GM12875 (cell line): ENCODE measurements around the gene LONP2.

Experiments used
- H3K4me3 ChIP-seq: one replicate; pipeline ENCODE4 v1.5.1; 2011; ENCODE audit warnings: low read depth, low read length, control low read depth
- TF ChIP-seq, protein P1 (sequence below): IDR thresholded peaks from 2 replicates; pipeline ENCODE4 v1.5.1; 2011; ENCODE audit warnings: low read depth, mild to moderate bottlenecking, control low read depth, inconsistent platforms, low read length, moderate library complexity, borderline replicate concordance; ENCODE audit not compliant: insufficient read depth

Gene LONP2

DNA sequence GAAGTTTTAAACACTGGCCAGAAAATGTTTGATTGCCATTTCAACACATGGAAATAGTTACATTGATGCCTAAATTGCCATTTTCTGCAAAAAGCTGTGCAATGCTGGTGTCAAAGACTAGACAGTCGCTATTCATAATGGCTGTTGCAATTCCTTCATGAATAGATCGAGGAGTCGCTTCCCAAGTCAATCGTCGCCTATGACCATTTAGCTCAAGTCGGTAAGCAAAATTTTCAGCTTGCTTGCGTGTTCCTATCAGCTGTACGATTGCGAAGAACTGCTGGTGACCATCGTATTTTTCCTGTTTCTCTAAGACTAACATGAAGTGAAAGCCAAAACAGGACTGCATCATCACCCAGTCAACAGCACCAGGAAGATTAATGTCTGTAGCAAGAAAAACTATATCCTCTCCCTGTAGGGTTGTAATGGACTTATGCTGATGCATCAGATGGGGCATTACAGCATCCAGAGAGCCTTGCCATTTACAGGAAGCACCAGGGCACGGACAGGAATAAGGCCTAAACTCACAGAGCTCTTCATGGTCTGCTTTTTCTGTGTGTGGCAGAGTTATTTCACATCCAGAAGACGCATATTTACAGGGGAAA is 117.5 kb downstream of the LONP2 start:
- H3K4me3 ChIP-seq, result no peak overlapping the region
- TF ChIP-seq, protein P1, sequence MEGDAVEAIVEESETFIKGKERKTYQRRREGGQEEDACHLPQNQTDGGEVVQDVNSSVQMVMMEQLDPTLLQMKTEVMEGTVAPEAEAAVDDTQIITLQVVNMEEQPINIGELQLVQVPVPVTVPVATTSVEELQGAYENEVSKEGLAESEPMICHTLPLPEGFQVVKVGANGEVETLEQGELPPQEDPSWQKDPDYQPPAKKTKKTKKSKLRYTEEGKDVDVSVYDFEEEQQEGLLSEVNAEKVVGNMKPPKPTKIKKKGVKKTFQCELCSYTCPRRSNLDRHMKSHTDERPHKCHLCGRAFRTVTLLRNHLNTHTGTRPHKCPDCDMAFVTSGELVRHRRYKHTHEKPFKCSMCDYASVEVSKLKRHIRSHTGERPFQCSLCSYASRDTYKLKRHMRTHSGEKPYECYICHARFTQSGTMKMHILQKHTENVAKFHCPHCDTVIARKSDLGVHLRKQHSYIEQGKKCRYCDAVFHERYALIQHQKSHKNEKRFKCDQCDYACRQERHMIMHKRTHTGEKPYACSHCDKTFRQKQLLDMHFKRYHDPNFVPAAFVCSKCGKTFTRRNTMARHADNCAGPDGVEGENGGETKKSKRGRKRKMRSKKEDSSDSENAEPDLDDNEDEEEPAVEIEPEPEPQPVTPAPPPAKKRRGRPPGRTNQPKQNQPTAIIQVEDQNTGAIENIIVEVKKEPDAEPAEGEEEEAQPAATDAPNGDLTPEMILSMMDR, result no peak

DNA sequence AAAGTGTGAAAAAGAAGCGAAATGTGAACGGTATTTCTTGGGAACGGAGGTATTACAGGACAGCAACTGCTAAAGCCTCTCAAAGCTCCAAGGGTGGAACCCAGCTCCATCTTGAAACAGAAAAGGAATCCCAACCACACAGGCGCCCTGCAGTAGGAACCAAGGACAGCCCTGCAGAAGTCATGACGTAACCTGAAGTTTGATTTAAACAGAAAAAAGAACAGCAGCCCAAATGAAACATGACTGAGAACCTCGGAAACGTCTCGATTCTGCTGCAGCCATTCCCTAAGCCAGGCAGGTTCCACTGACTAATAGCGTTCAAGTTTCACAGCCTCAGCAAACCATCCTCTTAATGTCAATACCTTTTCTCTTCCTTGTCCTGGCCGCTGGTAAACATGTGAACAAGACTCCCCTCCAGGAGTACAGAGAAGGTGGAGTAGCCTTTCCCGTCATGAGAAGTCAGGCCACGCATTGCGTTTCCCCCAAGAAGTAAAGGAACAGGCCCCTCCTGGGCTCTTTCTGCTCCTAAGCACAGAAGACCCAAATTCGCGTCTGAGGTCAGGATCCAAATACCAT is 121.0 kb downstream of the LONP2 start:
- TF ChIP-seq, protein P1, result no peak

DNA sequence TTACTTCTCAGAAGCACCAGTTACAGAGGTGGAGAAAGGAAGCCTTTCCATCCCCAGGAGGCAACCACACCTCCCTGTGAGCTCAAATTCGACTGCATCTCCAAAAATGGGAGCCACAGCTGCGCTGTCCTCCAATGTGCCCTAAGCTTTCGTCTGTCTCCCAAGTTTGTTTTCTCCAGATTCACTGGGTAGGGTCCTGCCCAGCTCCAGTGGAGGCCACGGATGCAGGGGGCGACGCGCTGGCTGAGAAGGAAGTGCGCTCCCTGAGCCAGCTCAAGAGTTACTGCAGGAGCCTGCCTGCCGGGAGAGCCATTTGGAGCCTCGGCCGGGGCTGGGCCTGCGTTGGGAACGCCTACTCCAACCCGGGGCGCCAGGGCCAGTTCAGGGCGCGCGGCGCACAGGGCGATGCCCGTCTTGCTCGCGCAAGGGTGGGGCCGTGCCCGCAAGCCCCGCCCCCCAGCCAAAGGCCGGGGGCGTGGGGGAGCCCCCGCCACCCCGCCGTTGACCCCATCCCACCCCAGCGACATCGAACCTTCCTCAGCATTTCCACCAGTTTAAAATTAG is 121.6 kb downstream of the LONP2 start:
- TF ChIP-seq, protein P1, result no peak
- H3K4me3 ChIP-seq, result peak overlapping the region; percentile 43

More for the DNA sequence above, 121.0 kb downstream of the LONP2 start:
- peak overlapping the region; percentile 43 for H3K4me3 ChIP-seq

DNA sequence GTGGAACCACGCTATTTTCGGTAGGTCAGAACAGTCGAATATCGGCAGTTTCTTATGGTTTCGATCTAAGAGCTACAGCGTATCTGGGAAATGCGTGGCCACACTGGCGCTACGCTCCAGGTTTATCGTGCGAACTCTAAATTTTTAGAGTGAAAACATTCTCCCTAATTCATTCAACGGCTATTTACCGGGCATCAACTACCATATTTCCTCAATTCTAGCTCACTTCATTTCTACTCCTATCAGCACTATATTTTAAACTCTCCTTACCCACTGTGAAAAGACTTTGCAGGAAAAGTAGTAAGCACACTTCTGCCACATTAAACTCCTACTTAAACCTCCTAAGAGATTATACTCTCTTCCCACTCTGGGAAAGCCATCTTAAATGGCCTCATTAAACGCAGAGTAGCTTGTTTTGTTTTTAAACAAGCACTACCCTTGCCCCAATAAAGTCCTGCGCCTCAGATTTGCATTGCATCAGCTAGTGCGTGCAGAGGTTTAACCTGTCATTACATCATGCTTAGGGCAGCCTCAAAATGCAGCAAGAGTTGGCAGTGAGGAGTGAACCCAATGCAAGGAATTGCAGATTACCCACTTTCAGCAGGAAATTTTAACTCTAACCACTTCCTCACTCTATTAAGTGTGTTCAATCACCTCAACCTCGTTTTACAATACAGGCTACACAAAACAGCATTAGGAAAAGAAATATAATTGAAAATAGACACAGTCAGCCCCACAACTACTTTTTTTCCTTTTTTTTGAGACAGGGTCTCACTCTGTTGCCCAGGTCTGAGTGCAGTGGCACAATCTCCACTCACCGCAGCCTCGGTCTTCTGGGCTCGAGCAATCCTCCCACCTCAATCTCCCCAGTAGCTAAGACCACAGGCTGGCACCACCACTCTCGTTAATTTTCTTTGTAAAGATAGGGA is 122.3 kb downstream of the LONP2 start:
- peak overlapping the region; percentile 43 for H3K4me3 ChIP-seq
- TF ChIP-seq, protein P1, result no peak

DNA sequence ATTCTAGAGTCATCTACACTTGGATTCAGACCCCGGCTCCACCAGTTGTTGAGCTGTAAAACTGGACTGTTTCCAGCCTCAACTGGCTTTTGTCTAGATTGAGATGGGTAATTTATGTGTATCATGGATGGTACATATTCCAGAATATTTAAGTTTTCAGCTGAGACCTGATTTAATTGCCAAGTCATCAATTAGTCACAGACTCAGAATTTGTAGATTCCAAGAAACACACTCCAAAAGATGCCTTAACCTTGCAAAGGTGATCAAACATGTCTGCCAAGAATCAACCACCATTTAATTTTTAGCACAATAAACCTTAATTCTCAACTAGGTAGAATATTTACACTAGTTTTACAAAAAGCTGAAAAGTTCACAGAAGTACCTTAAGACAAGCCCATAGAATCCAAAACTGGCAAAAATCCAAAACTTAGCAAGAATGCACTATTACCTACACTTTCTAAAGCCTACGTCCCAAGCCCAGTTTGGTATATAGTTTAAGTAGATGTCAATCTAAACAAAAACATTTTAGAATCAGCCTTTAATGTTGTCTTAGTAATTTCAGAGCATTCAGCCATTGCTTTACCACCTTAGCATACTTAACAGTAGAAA is 123.4 kb downstream of the LONP2 start:
- no peak overlapping the region for H3K4me3 ChIP-seq
- TF ChIP-seq, protein P1, result no peak

DNA sequence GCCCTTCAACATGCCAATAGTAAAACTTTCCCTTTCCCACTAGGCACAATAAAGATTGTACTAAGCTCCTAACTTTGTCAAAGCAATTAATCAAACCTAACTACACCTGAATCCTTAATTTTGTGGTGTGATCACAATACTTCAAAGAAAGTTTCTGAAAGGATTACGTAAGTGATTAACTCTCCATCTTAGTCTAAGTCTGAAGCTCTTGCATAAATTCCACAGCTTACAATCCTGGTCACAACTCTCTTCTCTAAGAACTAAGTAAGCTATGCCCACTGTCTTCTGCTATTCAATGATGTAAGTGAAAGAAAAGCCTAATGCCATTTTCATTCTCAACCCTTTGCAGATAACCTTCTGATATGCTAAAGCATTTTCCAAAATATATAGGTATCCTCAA is 125.7 kb downstream of the LONP2 start:
- TF ChIP-seq, protein P1, result no peak
- no peak overlapping the region for H3K4me3 ChIP-seq
